GM19328 (cell line): ENCODE measurements around the gene IZUMO4.

Source experiments
- ATAC-seq: cut with Tn5 transposase; IDR thresholded peaks from one replicate; pipeline ENCODE4 v1.9.1; 2021; ENCODE audit warnings: mild to moderate bottlenecking, moderate library complexity; ENCODE audit not compliant: unreplicated experiment

IZUMO4 gene

DNA sequence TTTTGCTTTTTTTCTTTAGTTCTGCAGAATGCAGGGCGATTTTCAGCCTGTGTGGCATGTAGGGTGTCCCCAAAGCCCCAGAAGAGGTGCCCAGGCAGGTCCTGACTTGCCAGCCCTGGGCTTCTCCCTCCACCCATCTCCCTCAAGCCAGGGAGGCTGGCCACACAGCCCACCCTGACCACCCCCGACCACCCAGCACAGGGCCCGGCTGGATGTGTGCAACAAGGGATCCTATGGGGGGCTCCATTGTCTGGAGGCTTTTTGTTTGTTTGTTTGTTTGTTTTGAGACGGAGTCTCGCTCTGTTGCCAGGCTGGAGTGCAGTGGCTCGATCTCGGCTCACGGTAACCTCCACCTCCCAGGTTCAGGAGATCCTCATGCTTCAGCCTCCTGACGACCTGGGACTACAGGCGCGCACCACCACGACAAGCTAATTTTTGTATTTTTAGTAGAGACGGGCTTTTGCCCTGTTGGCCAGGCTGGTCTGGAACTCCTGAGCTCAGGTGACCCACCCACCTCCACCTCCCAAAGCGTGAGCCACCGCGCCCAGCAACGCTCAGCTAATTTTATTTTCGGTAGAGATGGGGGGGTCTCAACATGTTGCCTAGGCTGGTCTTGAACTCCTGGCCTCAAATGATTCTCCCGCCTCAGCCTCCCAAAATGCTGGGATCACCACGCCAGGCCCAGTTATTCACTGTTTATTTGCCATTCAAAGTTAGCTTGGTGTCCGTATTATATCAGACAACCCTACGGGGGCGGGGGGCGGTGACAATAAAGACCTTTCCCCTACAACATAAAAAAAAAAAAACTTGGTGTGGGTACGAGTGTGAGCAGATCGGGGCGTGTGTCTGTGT is 37.9 kb upstream of the IZUMO4 start:
- ATAC-seq = no peak

DNA sequence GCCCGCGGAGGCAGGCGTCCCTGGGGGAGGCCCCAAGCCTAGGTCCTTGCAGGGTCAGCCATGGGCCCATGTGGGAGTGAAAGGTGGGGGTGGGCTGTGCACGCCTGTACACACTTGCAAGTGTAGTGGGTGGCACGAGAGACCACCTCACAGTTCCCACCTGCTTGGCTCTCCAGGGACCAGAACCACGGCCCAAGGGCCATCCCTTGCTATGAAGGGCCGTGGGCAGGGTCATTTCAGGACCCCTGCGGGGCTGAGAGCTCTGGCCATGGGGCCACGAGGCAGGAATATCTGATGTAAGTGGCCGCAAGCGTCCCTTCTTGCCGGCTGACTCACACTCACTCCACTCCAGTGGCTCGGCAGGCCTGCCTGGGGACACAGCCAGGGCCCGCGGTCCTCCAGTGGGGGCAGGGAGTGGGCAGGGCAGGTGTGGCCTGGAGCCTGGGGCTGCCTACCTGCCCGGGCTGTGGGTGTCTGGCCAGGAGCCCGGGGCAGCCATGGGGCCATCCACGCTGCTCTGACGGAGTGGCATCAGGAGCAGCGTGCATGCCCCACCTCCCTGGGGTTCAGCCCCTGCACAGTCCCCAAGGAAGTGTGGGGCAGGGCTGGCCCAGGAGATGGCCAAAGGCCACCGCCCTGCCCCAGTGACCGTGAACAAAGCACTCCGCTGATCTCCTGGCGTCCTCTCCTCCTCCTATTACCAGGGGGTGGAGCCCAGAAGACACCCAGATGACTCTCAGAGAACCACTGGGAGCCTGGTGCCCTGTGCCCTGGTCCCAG is 37.1 kb upstream of the IZUMO4 start:
- no peak for ATAC-seq

DNA sequence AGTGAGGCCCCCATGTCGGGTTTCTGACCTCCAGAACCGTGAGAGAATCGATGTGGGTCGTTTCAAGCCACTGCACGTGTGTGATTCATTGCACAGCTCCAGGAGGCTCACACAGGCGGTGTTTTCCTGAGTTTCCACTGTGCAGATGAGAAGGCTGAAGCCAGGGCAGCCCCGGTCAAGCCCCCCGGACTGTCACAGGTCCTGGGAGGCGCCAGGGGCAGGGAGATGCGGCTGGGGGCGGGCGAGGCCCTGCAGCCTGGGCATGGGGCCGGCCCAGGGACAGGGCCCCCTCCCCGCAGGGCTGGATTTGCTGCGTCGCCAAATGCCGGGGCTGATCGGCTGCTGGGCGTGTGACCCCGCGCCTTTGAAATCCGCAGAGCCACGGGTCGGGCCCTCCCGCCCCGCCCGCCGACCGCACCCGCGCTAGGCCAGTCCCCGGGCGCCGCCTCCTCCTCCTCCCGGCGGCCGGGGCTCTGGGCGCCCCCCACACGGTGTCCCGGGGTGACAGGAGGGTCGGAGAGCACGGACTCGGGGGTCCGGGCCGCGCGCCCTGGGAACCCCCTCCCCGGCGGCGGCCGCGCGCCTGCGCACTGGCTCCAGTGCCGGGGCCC is 35.7 kb upstream of the IZUMO4 start:
- ATAC-seq = no peak

DNA sequence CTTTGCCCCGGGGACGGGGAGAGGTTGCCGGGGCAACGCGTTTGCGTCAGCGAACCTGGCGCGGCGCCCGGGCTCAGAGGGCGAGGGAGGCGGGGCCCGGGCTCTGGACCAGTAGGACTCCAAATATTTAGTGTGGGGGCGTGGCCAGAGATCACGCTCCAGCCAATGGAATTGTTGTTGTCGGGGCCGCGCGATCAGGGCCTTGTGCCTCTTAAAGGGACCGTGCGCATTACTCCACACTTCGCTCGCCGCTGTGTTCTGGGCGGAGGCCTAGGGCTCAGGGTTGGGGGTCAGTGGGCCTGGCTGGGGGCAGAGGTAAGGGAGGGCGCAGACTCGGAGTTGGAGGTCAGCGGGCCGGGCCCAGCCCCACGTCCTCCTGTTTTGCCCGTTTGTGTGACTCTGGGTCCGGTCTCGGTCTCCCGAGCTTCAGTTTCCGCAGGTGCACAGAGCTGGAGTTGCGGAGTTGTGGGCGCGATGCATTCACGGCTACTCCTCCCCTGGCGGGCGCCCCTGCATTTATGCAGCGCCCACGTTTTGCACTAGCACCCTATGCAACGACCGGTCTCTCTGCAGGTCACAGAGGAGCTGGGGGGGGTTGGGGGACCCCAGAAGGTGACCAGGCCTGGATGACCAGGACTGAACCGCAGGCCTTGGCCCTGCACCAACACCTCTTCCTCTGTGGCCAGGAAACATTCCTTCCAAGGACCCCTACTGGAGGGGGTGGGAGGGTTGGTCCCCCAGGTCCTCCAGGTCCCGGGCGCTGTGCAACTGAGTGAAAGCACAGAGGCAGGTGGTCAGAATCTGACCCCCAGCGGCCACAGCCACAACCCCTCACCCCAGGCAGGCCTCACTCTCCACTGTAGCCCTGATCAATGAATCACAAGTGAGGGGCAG is 35.0 kb upstream of the IZUMO4 start:
- peak; percentile 77 for ATAC-seq

DNA sequence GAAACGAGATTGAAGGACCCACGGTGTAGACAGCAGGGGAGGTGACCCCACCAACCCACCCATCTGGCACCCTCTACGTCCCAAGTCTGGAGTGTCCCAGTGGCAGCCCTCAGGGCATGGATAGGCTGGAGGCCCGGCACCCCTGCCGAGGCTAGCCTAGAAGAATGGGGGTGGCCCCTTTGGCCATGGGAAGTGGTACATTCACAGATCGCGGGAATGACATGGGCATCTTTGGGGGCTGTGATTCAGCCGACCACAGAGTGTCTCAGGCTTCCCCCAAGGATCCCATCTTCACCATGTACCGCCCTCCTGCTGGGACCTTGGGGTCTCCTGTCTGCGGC is 34.4 kb upstream of the IZUMO4 start:
- ATAC-seq = no peak

DNA sequence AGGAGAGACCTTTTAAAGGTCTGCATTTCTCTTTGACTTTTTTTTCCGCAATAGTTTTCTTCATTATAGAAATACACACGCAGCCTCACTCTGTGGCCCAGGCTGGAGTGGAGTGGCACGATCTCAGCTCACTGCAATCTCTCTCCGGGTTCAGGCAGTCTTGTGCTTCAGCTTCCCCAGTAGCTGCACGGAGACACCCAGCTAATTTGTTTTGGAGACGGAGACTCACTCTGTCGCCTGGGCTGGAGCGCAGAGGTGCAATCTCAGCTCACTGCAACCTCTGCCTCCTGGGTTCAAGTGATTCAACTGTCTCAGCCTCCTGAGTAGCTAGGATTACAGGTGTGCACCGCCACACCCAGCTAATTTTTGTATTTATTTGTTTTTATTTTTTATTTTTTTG is 33.9 kb upstream of the IZUMO4 start:
- no peak for ATAC-seq

DNA sequence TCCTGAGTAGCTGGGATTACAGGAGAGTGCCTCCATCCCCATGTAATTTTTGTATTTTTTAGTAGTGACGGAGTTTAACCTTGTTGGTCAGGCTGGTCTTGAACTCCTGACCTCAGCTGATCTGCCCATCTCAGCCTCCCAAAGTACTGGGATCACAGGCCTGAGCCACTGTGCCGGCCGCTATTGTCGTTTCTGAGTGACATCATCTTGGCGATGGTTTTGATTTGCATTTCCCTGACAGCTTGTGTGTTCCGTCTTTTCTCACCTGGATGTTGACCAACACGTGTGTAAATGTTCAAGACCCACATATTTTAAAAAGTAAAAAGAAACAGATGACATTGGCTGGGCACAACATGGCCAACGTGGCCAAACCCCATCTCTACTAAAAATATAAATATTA is 32.9 kb upstream of the IZUMO4 start:
- no peak for ATAC-seq

DNA sequence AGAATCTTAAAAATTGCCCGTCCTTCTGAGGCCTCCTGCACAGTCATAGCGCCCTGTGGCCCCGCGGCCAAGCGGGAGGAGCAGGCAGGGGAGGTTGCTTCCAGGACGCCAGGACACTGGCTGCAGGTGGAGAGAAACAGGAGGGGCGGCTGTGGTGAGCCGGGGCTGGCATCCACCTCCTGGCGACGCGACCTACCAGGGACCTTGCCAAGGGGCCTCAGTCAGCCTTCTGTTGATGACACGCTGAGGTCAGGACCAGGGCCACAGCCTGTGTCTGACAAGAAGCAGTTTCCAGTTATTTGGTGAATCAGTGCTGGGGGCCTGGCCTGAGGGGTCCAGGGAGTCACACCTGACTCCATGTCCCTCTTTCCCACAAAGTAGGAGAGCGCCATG is 32.3 kb upstream of the IZUMO4 start:
- no peak for ATAC-seq

DNA sequence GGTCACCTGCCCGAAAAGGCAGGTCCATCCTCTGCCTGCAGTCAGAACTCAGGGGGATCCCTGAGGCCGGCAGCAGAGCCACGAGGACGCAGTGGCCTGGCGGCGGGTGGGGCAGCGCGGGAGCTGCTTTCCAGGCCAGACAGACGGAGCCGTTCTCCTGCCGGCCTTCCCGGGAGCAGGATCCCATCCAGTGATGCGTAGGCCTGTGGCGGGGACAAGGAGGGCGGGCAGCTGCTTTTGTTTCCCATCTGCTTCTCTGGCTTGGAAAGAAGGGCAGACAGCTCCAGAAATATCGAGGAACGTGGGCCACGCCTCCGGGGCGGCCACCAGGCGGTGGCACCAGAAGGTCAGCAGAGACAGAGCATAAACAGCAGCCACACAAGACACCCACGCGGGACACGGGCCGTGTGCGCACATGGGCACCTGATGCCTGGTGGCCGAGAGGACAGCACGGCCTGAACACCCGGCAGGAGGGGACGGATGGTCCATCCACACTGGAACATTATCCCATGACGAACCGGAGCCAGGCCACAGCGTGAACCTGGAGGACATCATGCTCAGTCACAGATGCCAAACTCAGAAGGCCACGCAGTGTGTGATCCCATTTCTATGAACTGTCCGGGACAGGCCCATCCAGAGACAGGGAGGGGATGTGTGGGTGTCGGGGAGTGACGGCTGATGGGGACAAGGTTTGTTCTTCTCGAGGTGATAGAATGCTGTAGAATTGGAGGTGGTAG is 31.8 kb upstream of the IZUMO4 start:
- no peak for ATAC-seq

DNA sequence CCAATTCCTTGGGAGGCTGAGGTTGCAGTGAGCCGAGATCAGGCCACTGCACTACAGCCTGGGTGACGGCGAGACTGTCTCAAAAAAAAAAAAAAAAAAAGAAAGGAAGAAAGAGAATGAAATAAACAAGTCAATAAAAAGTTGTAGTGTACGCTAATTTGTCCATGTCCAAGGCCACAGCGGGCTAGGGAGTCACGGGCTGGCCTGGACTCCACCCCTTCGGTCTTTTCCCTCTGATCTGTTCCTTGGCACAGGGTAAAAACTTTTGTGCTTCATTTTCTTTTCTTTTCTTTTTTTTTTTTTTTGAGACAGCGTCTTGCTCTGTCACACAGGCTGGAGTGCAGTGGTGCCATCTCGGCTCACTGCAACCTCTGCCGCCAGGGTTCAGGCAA is 26.3 kb upstream of the IZUMO4 start:
- no peak for ATAC-seq

DNA sequence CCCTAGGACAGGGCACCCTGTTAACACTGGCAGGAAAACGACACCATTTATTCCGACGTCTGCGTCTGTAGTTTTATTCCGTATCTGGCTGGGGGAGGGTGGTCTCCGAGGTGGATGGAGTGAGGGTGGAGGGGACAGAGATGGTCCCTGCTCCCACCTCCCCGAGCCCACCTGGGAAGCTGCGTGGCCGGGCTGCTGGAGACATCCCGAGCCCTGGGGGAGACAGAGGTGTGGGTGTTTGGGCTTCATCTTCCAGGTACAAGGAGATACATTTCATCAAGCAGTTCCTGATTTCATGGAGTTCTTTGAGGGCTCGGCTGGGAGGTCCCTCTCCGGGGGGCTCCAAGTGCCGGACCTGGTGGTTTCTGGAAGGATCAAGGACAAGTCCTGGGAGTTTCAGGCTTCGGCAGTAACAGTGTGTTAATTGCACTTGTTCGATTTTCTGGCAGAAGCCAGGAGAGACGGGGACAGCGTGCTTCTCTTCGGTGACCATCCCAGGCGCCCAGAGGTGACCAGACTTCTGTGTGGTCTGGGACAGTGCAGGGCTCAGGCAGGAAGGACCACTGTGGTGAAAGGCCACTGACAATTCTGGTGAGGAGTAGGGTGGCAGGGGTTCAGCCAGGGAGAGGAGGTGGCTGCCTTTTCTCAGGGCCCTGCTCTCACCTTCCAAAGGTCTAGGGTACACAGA is 25.6 kb upstream of the IZUMO4 start:
- ATAC-seq = no peak

DNA sequence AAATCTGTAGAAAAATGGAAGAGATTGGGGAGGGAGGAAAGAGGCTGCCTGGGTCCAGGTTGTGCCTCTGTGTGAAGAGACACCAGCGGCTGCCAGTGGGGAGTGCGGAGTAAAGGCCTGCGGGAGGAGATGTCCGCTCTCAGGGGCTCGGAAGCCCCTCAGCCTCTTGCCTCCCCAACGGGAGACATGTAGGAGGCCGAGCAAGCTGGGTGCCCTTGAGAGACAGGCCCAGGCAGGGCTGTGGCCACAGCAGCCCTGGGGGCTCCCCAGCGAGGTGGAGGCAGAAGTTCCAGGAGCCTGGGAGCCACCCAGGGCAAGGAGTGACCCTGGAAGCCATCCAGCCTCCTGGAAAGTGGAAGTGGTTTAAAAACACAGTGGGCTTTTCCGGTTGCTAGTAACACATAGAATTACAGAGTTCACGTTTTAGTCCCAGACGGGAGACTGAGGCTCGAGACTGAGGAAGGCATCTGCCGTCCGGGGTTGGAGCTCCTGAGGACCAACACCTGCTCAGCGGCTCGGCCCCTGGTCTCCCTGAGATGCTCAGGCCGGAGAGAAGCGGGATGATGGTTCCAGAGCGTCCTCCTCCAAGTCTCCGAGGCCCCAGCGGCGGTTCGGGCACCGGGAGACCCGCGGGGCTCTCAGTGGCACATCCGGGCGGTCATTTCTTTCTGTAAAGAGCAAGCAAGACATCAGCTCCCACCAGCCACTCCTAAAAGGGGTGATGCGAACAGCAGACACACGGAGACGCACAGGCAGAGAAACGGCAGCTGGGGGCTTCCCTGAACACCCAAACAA is 23.8 kb upstream of the IZUMO4 start:
- ATAC-seq = no peak

DNA sequence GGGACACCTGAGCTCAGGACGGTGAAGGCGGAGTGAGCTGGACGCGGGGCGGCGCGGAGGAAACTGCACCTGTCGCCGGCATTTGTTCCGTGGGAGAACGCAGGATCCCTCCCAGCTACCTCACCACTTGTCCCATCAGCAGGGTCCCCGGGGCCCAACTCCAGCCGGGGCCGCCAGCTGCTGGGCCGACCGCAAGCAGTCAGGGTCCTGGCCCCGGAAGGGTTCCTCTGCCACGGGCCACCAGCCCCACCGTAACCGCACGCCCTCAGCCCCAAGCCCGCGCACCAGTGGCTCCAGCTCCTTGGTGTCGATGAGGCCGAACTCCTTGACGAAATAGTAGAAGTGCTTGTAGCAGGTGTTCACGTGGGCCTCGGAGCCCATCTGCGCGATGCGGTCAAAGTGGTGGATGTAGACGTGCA is 20.2 kb upstream of the IZUMO4 start:
- ATAC-seq = no peak

DNA sequence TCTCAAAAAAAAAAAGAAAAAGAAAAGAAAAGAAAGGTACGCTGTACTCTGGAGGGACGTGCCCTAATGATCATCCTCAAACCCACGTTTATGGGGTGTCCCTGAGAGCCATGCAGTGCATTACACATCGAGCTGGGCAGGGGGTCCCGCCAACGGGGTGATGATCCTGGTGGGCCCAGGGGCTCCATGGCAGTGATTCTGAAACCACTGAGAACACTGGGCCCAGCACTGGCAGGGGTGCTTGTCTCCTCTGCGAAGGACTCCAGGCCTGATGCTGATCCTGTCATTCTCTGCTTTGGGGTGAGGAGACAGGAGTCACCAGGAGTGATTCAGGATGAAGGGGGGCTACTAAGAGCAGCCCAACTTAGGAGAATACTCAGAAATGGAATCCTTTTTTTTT is 19.3 kb upstream of the IZUMO4 start:
- no peak for ATAC-seq

DNA sequence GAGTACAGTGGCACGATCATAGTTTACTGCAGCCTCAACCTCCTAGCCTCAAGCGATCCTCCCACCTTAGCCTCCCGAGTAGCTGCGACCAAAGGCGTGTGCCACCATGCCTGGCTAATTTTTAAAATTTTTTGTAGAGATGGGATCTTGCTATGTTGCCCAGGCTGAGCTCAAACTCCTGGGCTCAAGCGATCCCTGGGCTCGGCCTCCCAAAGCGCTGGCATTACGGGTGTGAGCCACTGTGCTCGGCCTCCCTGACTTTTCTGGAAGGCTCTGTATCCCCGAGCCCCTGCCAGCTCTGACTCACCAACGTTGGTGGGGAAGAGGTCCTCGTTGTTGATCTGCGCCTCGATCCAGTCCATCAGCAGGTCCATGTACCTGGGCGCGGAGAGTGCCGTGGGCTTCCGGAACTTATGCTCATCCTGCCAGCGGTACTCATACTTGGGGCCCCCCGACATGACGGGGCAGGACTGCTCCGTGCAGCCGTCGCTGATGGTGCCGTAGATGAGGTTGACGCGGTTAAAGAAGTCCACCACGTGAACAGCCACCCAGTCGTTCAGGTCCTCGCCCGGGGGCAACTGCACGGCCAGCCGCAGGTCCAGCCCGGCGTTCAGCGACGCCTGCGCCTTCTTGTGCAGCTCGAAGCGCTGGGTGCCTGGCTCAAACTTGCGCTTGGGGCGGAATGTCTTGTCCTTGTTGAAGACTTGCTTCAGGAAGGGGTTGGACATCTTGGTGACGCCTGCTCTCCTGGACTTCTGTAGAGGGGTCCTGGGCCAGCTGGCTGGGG is 18.7 kb upstream of the IZUMO4 start:
- ATAC-seq = no peak

DNA sequence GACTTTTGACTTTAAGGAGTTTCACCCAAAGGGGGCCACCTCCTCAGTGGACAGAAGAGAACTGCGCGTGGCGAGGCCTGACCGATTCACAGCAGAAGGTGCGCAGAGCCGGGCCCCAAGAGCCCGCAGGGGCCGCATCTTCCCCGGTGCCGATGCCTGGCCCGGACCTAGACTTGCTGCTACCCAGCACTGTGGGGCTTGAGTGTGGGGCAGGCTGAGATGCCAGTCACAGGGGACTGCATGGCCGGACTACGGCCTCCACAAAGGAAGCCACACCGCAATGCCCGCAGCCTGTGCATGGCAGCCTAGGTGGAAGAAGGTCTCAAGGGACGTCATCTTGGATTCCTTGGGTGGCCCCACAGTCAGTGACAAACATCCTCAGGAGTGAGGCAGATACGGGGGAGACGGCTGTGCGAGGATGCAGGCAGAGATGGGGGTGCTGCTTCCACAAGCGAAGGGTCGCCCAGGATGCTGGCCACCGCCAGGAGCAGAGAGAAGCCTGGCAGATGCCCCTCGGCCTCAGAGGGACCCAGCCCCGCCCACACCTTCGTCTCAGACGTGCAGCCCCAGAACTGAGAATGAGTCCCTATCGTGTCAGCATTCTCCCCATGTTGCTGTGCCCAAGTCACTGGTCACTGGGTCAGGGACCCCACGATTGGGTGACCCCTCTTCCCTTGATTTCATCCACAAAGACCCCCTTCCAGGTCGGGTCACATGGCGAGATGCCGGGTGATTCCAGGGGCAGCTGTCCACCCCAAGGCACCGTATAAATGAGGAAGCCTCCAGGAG is 17.4 kb upstream of the IZUMO4 start:
- no peak for ATAC-seq

DNA sequence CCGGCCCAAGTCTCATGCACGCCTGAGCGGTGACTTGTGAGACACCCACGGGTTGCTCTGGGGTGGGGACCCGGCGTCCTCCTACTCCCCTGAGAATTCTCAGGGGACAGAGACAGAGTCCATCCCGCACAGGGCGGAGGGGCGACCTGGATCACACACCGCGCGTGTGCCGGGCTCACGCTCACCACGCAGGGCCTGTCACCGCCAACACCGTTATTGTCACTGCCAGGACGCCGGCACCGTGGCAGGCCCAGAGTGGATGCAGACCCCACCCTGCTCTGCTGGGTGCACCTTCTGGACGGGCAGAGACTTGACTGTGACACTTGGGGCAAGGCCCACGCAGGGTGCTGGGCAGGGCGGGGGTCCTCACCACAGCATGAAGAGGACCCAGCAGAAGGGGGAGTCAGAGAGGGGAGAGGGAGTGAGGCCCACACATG is 16.8 kb upstream of the IZUMO4 start:
- no peak for ATAC-seq
